Ovary (tissue), 9 donors: ENCODE measurements around the gene IWS1. TPM values are rescaled to one million over a fixed set of nuclear protein-coding genes. Genes with fewer than 3 reads are reported as not detected.

ENCODE experiments used
- DNase-seq, 5 donors: peaks; one replicate each; pipeline ENCODE4 v3.0.0-alpha.2; 2019 to 2020
- H3K27ac ChIP-seq, 2 donors: fragments of 200-600 bp; one replicate each; pipeline versions ENCODE4 v1.5.1 to v1.8.0; 2019 to 2022
- H3K27me3 ChIP-seq: fragments of 200-600 bp; one replicate; pipeline ENCODE4 v1.8.0; 2022
- H3K36me3 ChIP-seq: fragments of 200-600 bp; sonication (generic); one replicate; pipeline ENCODE4 v1.5.1; 2019
- H3K4me1 ChIP-seq: one replicate; pipeline ENCODE4 v1.8.1; 2013; ENCODE audit warnings: mild to moderate bottlenecking, moderate library complexity; ENCODE audit not compliant: insufficient read depth
- H3K4me3 ChIP-seq: fragments of 200-600 bp; sonication (generic); one replicate; pipeline ENCODE4 v1.5.1; 2017
- H3K9me3 ChIP-seq, 2 donors: fragments of 200-600 bp in 1 of 2; sonication (generic) in 1 of 2; one replicate each; pipeline versions ENCODE4 v1.5.1 to v1.8.1; 2013 to 2019; ENCODE audit warnings: mild to moderate bottlenecking in 1 of 2, moderate library complexity in 1 of 2
- EP300 ChIP-seq: sonication (generic); formaldehyde crosslinking; IDR thresholded peaks from one replicate; pipeline ENCODE4 v1.6.1; 2017; ENCODE audit warnings: antibody characterized with exemption
- POLR2A ChIP-seq: fragments of 450-650 bp; IDR thresholded peaks from one replicate; pipeline ENCODE4 v1.6.1; 2017; ENCODE audit warnings: antibody characterized with exemption, mild to moderate bottlenecking, moderate library complexity
- WGBS, 3 donors: extraction: QIAGEN DNeasy Blood & Tissue Kit in 1 of 3; methylation state at CpG; one replicate each; pipeline versions ENCODE4 v1.1.5 to v1.1.7; 2013 to 2017; 5-methylcytosine and 5-hydroxymethylcytosine counted together
- intact Hi-C, 4 donors: fragments of 100-400 bp; cut with DNase I; formaldehyde crosslinking; loops; one replicate each; pipeline versions ENCODE4 v1.11.0 to v1.15.1; 2022 to 2023
- polyA plus RNA-seq, 2 donors: library from polyadenylated mRNA; stranded (reverse); fragments of 200-250 nt in 1 of 2; fragments of 350-450 nt in 1 of 2; fragmentation: Illumina TruSeq in 1 of 2; extraction: RNeasy Lipid Tissue Mini Kit (QIAGEN cat#74804) in 1 of 2; gene quantifications; one replicate each; pipeline ENCODE4 v1.2.3, GENCODE V29; 2013 to 2014
- total RNA-seq, 7 donors: library from RNA; depleted of rRNA in 2 of 7; stranded (reverse); fragments of >200 nt in 2 of 7; fragmentation: NEBNext Ultra II Directional in 3 of 7; extraction: Animal tissue kit (Norgen Biotek cat#: 25700) in 3 of 7; gene quantifications; one replicate each; pipeline versions ENCODE4 v1.1.0 to v1.2.4, GENCODE V29; 2016 to 2023
- TF ChIP-seq, protein P1 (sequence below), 3 donors: fragments of 450-650 bp in 2 of 3; fragments of 200-600 bp in 1 of 3; IDR thresholded peaks; one replicate each; pipeline versions ENCODE4 v1.5.1 to v1.8.0; 2016 to 2022; ENCODE audit warnings: antibody characterized with exemption in 3 of 3, mild to moderate bottlenecking in 1 of 3
- donor health status: DM: no; HTN: no; CAD: no; lungs with moderate emphysema.
- donor health status: DM: no; HTN: no; CAD: no.
- donor health status: Bipolar disorder and iron deficiency.
- donor health status: DM: yes; HTN: yes; CAD: no.
- donor health status: DM: no; HTN: no; CAD: no.
- donor health status: DM: yes; HTN: yes; CAD: no.

IWS1 gene
- total and polyA plus RNA-seq, 9 donors: 13.9 to 29.0 (median 25.8) TPM

DNA sequence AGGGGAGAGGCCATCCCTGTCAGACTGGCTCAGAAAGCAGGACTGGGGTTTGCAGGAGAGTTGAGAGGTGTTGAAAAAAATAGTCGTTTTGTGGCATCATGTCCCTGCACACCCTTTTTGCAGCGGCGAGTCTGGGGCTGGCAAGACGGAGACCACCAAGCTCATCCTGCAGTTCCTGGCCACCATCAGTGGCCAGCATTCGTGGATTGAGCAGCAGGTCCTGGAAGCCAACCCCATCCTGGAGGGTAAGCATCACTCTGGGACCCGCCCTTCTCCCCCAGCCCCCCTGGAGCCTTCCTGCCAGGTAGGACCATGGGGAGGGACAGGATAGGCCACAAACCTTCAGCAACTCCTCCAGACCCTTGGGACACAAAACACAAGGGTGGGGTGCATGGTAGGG is 43.4 kb upstream of the IWS1 start:
- Histone ChIP-seq H3K27ac (no peak overlapping the region), H3K27me3 (no peaks in the 10 kb centered on the region), H3K9me3 (no peaks in the 10 kb centered on the region), H3K36me3 (no peaks in the 10 kb centered on the region), H3K4me3 (no peak overlapping the region), H3K4me1 (peaks cover 5% of the 10 kb centered on the region)
- WGBS, 3 donors: 79 to 82% (median 79%) methylated on average over 6 of the region's 6 CpGs
- intact Hi-C loops: no loop called here
- TF ChIP-seq POLR2A (no peak), EP300 (no peak)
- TF ChIP-seq, protein P1, sequence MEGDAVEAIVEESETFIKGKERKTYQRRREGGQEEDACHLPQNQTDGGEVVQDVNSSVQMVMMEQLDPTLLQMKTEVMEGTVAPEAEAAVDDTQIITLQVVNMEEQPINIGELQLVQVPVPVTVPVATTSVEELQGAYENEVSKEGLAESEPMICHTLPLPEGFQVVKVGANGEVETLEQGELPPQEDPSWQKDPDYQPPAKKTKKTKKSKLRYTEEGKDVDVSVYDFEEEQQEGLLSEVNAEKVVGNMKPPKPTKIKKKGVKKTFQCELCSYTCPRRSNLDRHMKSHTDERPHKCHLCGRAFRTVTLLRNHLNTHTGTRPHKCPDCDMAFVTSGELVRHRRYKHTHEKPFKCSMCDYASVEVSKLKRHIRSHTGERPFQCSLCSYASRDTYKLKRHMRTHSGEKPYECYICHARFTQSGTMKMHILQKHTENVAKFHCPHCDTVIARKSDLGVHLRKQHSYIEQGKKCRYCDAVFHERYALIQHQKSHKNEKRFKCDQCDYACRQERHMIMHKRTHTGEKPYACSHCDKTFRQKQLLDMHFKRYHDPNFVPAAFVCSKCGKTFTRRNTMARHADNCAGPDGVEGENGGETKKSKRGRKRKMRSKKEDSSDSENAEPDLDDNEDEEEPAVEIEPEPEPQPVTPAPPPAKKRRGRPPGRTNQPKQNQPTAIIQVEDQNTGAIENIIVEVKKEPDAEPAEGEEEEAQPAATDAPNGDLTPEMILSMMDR (IDR thresholded peaks at IDR 0.05): no peak
- peak in 1 of 5 donors; percentile 21 for DNase-seq

DNA sequence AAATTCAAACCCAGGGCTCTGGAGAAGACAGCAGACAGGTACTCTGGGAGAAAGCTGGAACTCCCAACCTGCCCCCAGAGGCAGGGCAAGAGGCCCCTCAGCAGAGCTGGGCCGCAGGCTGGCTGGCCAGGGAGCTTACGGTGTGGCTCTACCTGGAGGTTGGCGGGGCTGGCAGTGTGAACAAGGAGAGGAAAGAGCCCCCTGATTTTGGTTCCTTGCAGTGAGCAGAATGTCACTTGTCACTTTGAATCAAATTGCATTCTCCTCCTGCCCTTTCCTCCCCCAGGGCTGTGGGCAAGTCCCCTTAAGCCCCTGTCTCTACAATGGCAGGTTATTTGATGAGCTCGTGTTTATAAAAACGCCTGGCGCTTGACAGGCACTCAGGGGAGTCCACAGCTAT is 41.8 kb upstream of the IWS1 start:
- Histone ChIP-seq H3K36me3 (no peaks in the 10 kb centered on the region), H3K9me3 (no peaks in the 10 kb centered on the region), H3K4me1 (peaks cover 5% of the 10 kb centered on the region), H3K27me3 (no peaks in the 10 kb centered on the region), H3K4me3 (no peak overlapping the region), H3K27ac (no peak overlapping the region)
- intact Hi-C loops: no loop called here
- 88 to 90% (median 89%) methylated on average over 6 of the region's 6 CpGs for WGBS, 3 donors
- DNase-seq: peak in 1 of 5 donors; percentile 13
- TF ChIP-seq, protein P1 (IDR thresholded peaks at IDR 0.05): no peak
- TF ChIP-seq POLR2A (no peak), EP300 (no peak)

DNA sequence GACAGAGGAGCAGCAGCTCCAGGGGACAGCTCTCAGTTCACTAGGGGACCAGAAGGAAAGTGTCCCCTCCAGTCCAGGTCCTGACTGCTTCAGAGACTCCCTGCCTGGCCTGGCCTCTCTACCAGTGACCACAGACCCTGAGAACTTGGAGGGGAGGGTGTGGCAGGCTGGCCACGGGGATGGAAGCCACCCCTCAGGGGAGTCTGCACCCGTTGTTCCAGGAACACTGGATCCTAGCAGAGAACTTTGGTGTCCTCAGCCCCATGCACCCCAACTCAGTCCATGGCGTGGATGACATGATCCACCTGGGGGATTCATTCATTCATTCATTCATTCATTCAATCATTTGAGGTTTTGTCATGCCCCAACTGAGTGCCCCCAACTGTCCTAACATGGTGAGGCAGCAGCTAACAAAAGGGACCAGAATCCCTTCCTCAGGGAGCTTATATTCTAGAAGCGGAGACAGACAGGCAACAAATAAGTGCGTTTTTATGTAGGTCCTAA is 41.1 kb upstream of the IWS1 start:
- WGBS, 3 donors: 87 to 88% (median 88%) methylated on average over 5 of the region's 5 CpGs
- Histone ChIP-seq H3K27ac (no peak overlapping the region), H3K9me3 (no peaks in the 10 kb centered on the region), H3K4me3 (no peak overlapping the region), H3K4me1 (peaks cover 5% of the 10 kb centered on the region), H3K27me3 (no peaks in the 10 kb centered on the region), H3K36me3 (no peaks in the 10 kb centered on the region)
- DNase-seq: peak in 1 of 5 donors; percentile 13
- intact Hi-C loops: no loop called here
- no peak for TF ChIP-seq POLR2A
- TF ChIP-seq EP300: no peak
- TF ChIP-seq, protein P1 (IDR thresholded peaks at IDR 0.05): no peak

DNA sequence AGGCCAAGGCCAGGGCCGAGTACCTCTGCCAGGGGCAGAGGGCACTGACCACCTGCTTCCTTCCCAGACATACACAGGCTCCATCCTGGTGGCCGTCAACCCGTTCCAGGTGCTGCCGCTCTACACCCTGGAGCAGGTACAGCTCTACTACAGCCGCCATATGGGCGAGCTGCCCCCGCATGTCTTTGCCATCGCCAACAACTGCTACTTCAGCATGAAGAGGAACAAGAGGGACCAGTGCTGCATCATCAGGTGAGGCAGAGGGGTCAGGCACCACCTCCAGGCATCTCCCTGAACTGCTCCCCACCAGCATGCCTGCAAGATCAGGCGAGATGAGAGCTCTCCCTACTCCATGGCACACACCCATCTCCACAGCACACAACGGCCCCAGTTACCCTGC is 40.3 kb upstream of the IWS1 start:
- TF ChIP-seq, protein P1 (IDR thresholded peaks at IDR 0.05): no peak
- TF ChIP-seq POLR2A (no peak), EP300 (no peak)
- Histone ChIP-seq H3K9me3 (no peaks in the 10 kb centered on the region), H3K36me3 (no peaks in the 10 kb centered on the region), H3K27ac (no peak overlapping the region), H3K4me1 (peaks cover 5% of the 10 kb centered on the region), H3K27me3 (no peaks in the 10 kb centered on the region), H3K4me3 (no peak overlapping the region)
- intact Hi-C loops: no loop called here
- WGBS, 3 donors: 84 to 90% (median 90%) methylated on average over 10 of the region's 10 CpGs
- peak in 1 of 5 donors; percentile 19 for DNase-seq

DNA sequence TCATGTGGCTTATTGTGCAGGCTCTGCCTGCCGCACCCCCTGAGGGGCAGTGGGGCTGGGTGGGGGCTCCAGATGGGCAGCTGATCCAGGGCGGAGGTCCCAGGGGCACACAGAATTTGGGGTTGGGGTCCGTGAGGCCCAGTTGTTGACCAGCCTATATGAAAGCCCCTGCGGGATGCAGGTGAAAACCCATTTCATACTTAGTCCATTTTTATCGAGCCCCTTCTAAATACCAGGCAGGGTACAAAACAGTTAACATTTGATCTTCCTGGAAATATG is 39.8 kb upstream of the IWS1 start:
- H3K4me3 ChIP-seq: no peak overlapping the region
- no peak overlapping the region for H3K27ac ChIP-seq
- WGBS, 3 donors: 94 to 98% (median 96%) methylated on average over 4 to 5 of the region's 5 CpGs
- no peaks in the 10 kb centered on the region for H3K9me3 ChIP-seq
- no peaks in the 10 kb centered on the region for H3K36me3 ChIP-seq
- H3K27me3 ChIP-seq: no peaks in the 10 kb centered on the region
- peaks cover 5% of the 10 kb centered on the region for H3K4me1 ChIP-seq
- intact Hi-C loops: no loop called here
- TF ChIP-seq, protein P1 (IDR thresholded peaks at IDR 0.05): no peak
- TF ChIP-seq POLR2A: no peak
- DNase-seq: no peak
